Bronchial epithelial cell (primary cell): ENCODE results near the gene LMBRD2. TPM values are rescaled to one million over a fixed set of nuclear protein-coding genes. Genes with fewer than 3 reads are reported as not detected.

Source experiments
- DNase-seq: peaks from one replicate; pipeline ENCODE4 v3.0.0-alpha.2; 2010; ENCODE audit warnings: low read depth
- FAIRE-seq: peaks from 2 replicates; lab custom pipeline; 2011; peaks lifted over from hg19 to GRCh38; lab: Jason Lieb, UNC
- H3K27me3 ChIP-seq: 2 replicates; pipeline ENCODE4 v1.5.1; 2011; ENCODE audit warnings: low read length; ENCODE audit not compliant: control insufficient read depth, insufficient read depth
- H3K36me3 ChIP-seq: 2 replicates; pipeline ENCODE4 v1.5.1; 2011; ENCODE audit warnings: low read length; ENCODE audit not compliant: control insufficient read depth, insufficient read depth
- H3K4me3 ChIP-seq: 2 replicates; pipeline ENCODE4 v1.5.1; 2011; ENCODE audit warnings: mild to moderate bottlenecking, low read depth, low read length, control low read depth
- CTCF ChIP-seq: IDR thresholded peaks from 2 replicates; pipeline ENCODE4 v1.5.1; 2011; ENCODE audit warnings: mild to moderate bottlenecking, moderate library complexity, low read length, control low read depth, inconsistent platforms; ENCODE audit not compliant: insufficient read depth, severe bottlenecking
- total RNA-seq: library from RNA; depleted of rRNA; stranded (reverse); fragments of >200 nt; gene quantifications from 2 replicates; pipeline ENCODE4 v1.2.1, GENCODE V29; 2014

The LMBRD2 gene
- total RNA-seq, 1 donor from 2014 or later: 5.3 TPM

GRCh38 chr5:36066540-36067210, 85.0 kb downstream of the LMBRD2 start, which contains the start of gene UGT3A2:
Gene UGT3A2, minus strand, starts transcription at chr5:36066882. Its CDS starts 93 bp downstream, at chr5:36066789.
- H3K4me3 ChIP-seq: no peak within 1 kb of the TSS
- H3K36me3 ChIP-seq: no peaks in the 10 kb centered on the region
- DNase-seq (no peak), FAIRE-seq (no peak)
- H3K27me3 ChIP-seq: peaks cover 4% of the 10 kb centered on the region
- TF ChIP-seq CTCF: no peak

GRCh38 chr5:36066001-36066539, 85.6 kb downstream of the LMBRD2 start:
- no peak for DNase-seq
- Histone ChIP-seq H3K36me3 (no peaks in the 10 kb centered on the region), H3K27me3 (peaks cover 4% of the 10 kb centered on the region), H3K4me3 (no peak overlapping the region)
- no peak for TF ChIP-seq CTCF
- FAIRE-seq: no peak

- FAIRE-seq (no peak), DNase-seq (no peak)
- Histone ChIP-seq H3K27me3 (no peaks in the 10 kb centered on the region), H3K4me3 (no peak overlapping the region), H3K36me3 (no peaks in the 10 kb centered on the region)
- TF ChIP-seq CTCF: no peak
Observed at GRCh38 chr5:36060420-36060887, 91.2 kb downstream of the LMBRD2 start.

GRCh38 chr5:36059571-36060419, 91.9 kb downstream of the LMBRD2 start:
- no peak for FAIRE-seq

GRCh38 chr5:36058776-36059175, 92.9 kb downstream of the LMBRD2 start:
- TF ChIP-seq CTCF: no peak
- DNase-seq: no peak
- H3K36me3 ChIP-seq: no peaks in the 10 kb centered on the region
- FAIRE-seq: no peak
- H3K4me3 ChIP-seq: no peak overlapping the region
- no peaks in the 10 kb centered on the region for H3K27me3 ChIP-seq

More at GRCh38 chr5:36059571-36060419, 91.9 kb downstream of the LMBRD2 start:
- H3K36me3 ChIP-seq: no peaks in the 10 kb centered on the region
- TF ChIP-seq CTCF: no peak
- no peak overlapping the region for H3K4me3 ChIP-seq
- no peaks in the 10 kb centered on the region for H3K27me3 ChIP-seq
- DNase-seq: peak; percentile 25
